GM23338 (cell line): ENCODE measurements around the gene CHN2. TPM values are rescaled to one million over a fixed set of nuclear protein-coding genes. Genes with fewer than 3 reads are reported as not detected.

Experiments used
- ATAC-seq: fragments of 200-7000 bp; cut with Tn5 transposase; 3 replicates; pipeline ENCODE4 v1.9.1; 2020
- DNase-seq: peaks from one replicate; pipeline ENCODE4 v3.0.0-alpha.2; 2015; ENCODE audit warnings: low spot score
- H2AFZ ChIP-seq: fragments of 200-600 bp; sonication (generic); 2 replicates; pipeline ENCODE4 v1.8.0; 2016; ENCODE audit warnings: antibody characterized with exemption, mild to moderate bottlenecking, moderate library complexity
- H3F3A ChIP-seq: fragments of 200-600 bp; sonication (generic); replicated peaks from 2 replicates; pipeline ENCODE4 v1.8.0; 2017; ENCODE audit warnings: antibody characterized with exemption, mixed run types, low read depth
- H3K27ac ChIP-seq: fragments of 200-600 bp; sonication (generic); 2 replicates; pipeline ENCODE4 v1.6.1; 2016; ENCODE audit warnings: low read depth
- H3K27me3 ChIP-seq: fragments of 200-600 bp; sonication (generic); 2 replicates; pipeline ENCODE4 v1.8.0; 2016; ENCODE audit warnings: mild to moderate bottlenecking, mixed run types, moderate library complexity; ENCODE audit not compliant: insufficient read depth
- H3K36me3 ChIP-seq: fragments of 200-600 bp; sonication (generic); 2 replicates; pipeline ENCODE4 v1.8.0; 2016; ENCODE audit warnings: mild to moderate bottlenecking; ENCODE audit not compliant: insufficient read depth
- H3K4me1 ChIP-seq: fragments of 200-600 bp; sonication (generic); 2 replicates; pipeline ENCODE4 v1.8.0; 2016; ENCODE audit warnings: mild to moderate bottlenecking, moderate library complexity; ENCODE audit not compliant: insufficient read depth
- H3K4me2 ChIP-seq: fragments of 200-600 bp; sonication (generic); 2 replicates; pipeline ENCODE4 v1.7.1; 2017; ENCODE audit warnings: mixed run types
- H3K4me3 ChIP-seq: fragments of 200-600 bp; sonication (generic); 2 replicates; pipeline ENCODE4 v1.6.1; 2016; ENCODE audit warnings: mixed run types
- H3K79me2 ChIP-seq: fragments of 200-600 bp; sonication (generic); replicated peaks from 2 replicates; pipeline ENCODE4 v1.8.0; 2017; ENCODE audit warnings: mild to moderate bottlenecking; ENCODE audit not compliant: insufficient read depth
- H3K9me2 ChIP-seq: fragments of 200-600 bp; sonication (generic); 2 replicates; pipeline ENCODE4 v1.8.0; 2017; ENCODE audit not compliant: insufficient read depth
- H4K20me1 ChIP-seq: fragments of 200-600 bp; sonication (generic); replicated peaks from 2 replicates; pipeline ENCODE4 v1.8.0; 2017; ENCODE audit warnings: mild to moderate bottlenecking; ENCODE audit not compliant: insufficient read depth
- H3K27ac Mint-ChIP-seq: 2 replicates; pipeline ENCODE4 v1.8.0; 2020; ENCODE audit warnings: inconsistent platforms, mild to moderate bottlenecking, moderate library complexity, mixed read lengths
- H3K27me3 Mint-ChIP-seq: 3 replicates; pipeline ENCODE4 v1.8.0; 2022; ENCODE audit warnings: low read depth, mild to moderate bottlenecking, moderate library complexity, mixed read lengths, inconsistent platforms; ENCODE audit not compliant: insufficient read depth, poor library complexity
- H3K36me3 Mint-ChIP-seq: 3 replicates; pipeline ENCODE4 v1.8.0; 2021; ENCODE audit warnings: low read depth, mild to moderate bottlenecking, inconsistent platforms, moderate library complexity, mixed read lengths
- H3K4me1 Mint-ChIP-seq: 3 replicates; pipeline ENCODE4 v1.8.0; 2020; ENCODE audit warnings: mild to moderate bottlenecking, inconsistent platforms, mixed read lengths
- H3K4me3 Mint-ChIP-seq: 3 replicates; pipeline ENCODE4 v1.8.0; 2021; ENCODE audit warnings: moderate library complexity, mild to moderate bottlenecking, inconsistent platforms, mixed read lengths
- H3K9me3 Mint-ChIP-seq: 3 replicates; pipeline ENCODE4 v1.8.0; 2020; ENCODE audit warnings: moderate library complexity, mild to moderate bottlenecking, inconsistent platforms, mixed read lengths
- CREB1 ChIP-seq: fragments of 250-450 bp; sonication (Bioruptor Pico); IDR thresholded peaks from 2 replicates; pipeline ENCODE4 v1.5.0; 2020; ENCODE audit warnings: low read depth, mild to moderate bottlenecking, moderate library complexity
- EZH2 ChIP-seq: fragments of 200-600 bp; sonication (generic); IDR thresholded peaks from one replicate; pipeline ENCODE4 v1.8.0; 2017; ENCODE audit warnings: antibody characterized with exemption, mild to moderate bottlenecking, low read depth; ENCODE audit not compliant: unreplicated experiment
- EZH2phosphoT487 ChIP-seq: fragments of 200-600 bp; sonication (generic); IDR thresholded peaks from one replicate; pipeline ENCODE4 v1.8.1; 2018; ENCODE audit warnings: antibody characterized with exemption; ENCODE audit not compliant: unreplicated experiment
- JUNB ChIP-seq: IDR thresholded peaks from one replicate; pipeline ENCODE4 v1.6.1; 2016; ENCODE audit warnings: antibody characterized with exemption; ENCODE audit not compliant: unreplicated experiment
- NANOG ChIP-seq: IDR thresholded peaks from 2 replicates; pipeline ENCODE4 v1.6.1; 2016; ENCODE audit warnings: antibody characterized with exemption, borderline replicate concordance
- POLR2AphosphoS5 ChIP-seq: IDR thresholded peaks from 2 replicates; pipeline ENCODE4 v1.6.1; 2016; ENCODE audit warnings: antibody characterized with exemption, low read depth
- STAT1 ChIP-seq: IDR thresholded peaks from one replicate; pipeline ENCODE4 v1.6.1; 2016; ENCODE audit warnings: antibody characterized with exemption; ENCODE audit not compliant: unreplicated experiment
- ZNF114 ChIP-seq: fragments of 250-450 bp; sonication (Bioruptor Pico); IDR thresholded peaks from 2 replicates; pipeline ENCODE4 v1.5.0; 2020; ENCODE audit warnings: mild to moderate bottlenecking, moderate library complexity
- ZNF331 ChIP-seq: fragments of 250-450 bp; sonication (Bioruptor Pico); IDR thresholded peaks from 2 replicates; pipeline ENCODE4 v1.5.0; 2020; ENCODE audit warnings: low read depth, mild to moderate bottlenecking, moderate library complexity
- polyA plus RNA-seq: library from polyadenylated mRNA; unstranded; fragments of >200 nt; fragmentation: Nextera tagmentation; extraction: Ambion mirVana; gene quantifications from 2 replicates; pipeline ENCODE4 v1.2.1, GENCODE V29; 2016
- total RNA-seq: library from RNA; depleted of rRNA; stranded (reverse); fragments of >200 nt; shearing (Covaris generic); gene quantifications from 2 replicates; pipeline ENCODE4 v1.2.3, GENCODE V29; 2014
- TF ChIP-seq, protein P1 (sequence below): fragments of 250-450 bp; sonication (Bioruptor Pico); IDR thresholded peaks from 2 replicates; pipeline ENCODE4 v1.5.0; 2020; ENCODE audit warnings: mild to moderate bottlenecking, moderate library complexity
- TF ChIP-seq, protein P2 (sequence below), 2 experiments: fragments of 200-600 bp in 1 of 2; sonication (generic) in 1 of 2; conservative IDR thresholded peaks; 2 replicates each; pipeline versions ENCODE4 v1.5.1 to v1.6.1; 2016 to 2017; ENCODE audit warnings: antibody characterized with exemption in 2 of 2, low read depth in 2 of 2, mild to moderate bottlenecking in 2 of 2, moderate library complexity in 1 of 2
- TF ChIP-seq, protein P3 (sequence below): IDR thresholded peaks from one replicate; pipeline ENCODE4 v1.6.1; 2018; ENCODE audit warnings: antibody characterized with exemption; ENCODE audit not compliant: unreplicated experiment
- TF ChIP-seq, protein P4 (sequence below): IDR thresholded peaks from 2 replicates; pipeline ENCODE4 v1.6.1; 2016; ENCODE audit warnings: antibody characterized with exemption

The CHN2 gene
- total and polyA plus RNA-seq, 2 experiments from 2014 or later = 6.1 to 7.5 TPM

DNA sequence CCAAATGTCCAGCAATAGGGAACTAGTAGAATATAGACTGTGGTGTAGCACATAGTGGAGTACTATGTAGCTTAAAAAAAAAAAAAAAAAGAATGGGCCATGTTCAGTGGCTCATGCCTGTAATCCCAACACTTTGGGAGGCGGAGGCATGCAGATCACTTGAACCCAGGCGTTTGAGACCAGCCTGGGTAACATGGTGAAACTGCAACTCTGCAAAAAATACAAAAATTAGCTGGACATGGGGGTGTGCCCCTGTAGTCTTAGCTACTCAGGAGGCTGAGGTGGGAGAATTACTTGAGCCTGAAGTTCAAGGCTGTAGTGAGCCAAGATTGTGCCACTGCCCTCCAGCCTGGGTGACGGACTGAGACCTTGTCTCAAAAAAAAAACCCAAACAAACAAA, 64.4 kb downstream of the CHN2 start:
- H3K27ac Mint-ChIP-seq = no peak overlapping the region
- H3K27me3 Mint-ChIP-seq = peaks cover 2% of the 10 kb centered on the region
- Histone ChIP-seq H2AFZ (no peak overlapping the region), H3K4me1 (no peaks in the 10 kb centered on the region), H3K36me3 (no peaks in the 10 kb centered on the region; the same call in 1 of the 2 replicates), H3F3A (no peaks in the 10 kb centered on the region), H4K20me1 (no peaks in the 10 kb centered on the region; the same call in 1 of the 2 replicates), H3K4me3 (no peak overlapping the region), H3K27ac (no peak overlapping the region), H3K9me2 (no peaks in the 10 kb centered on the region), H3K79me2 (no peaks in the 10 kb centered on the region), H3K4me2 (no peak overlapping the region), H3K27me3 (no peaks in the 10 kb centered on the region)
- peaks cover 12% of the 10 kb centered on the region; the same call in 2 of the 3 replicates for H3K36me3 Mint-ChIP-seq
- TF ChIP-seq, protein P1, sequence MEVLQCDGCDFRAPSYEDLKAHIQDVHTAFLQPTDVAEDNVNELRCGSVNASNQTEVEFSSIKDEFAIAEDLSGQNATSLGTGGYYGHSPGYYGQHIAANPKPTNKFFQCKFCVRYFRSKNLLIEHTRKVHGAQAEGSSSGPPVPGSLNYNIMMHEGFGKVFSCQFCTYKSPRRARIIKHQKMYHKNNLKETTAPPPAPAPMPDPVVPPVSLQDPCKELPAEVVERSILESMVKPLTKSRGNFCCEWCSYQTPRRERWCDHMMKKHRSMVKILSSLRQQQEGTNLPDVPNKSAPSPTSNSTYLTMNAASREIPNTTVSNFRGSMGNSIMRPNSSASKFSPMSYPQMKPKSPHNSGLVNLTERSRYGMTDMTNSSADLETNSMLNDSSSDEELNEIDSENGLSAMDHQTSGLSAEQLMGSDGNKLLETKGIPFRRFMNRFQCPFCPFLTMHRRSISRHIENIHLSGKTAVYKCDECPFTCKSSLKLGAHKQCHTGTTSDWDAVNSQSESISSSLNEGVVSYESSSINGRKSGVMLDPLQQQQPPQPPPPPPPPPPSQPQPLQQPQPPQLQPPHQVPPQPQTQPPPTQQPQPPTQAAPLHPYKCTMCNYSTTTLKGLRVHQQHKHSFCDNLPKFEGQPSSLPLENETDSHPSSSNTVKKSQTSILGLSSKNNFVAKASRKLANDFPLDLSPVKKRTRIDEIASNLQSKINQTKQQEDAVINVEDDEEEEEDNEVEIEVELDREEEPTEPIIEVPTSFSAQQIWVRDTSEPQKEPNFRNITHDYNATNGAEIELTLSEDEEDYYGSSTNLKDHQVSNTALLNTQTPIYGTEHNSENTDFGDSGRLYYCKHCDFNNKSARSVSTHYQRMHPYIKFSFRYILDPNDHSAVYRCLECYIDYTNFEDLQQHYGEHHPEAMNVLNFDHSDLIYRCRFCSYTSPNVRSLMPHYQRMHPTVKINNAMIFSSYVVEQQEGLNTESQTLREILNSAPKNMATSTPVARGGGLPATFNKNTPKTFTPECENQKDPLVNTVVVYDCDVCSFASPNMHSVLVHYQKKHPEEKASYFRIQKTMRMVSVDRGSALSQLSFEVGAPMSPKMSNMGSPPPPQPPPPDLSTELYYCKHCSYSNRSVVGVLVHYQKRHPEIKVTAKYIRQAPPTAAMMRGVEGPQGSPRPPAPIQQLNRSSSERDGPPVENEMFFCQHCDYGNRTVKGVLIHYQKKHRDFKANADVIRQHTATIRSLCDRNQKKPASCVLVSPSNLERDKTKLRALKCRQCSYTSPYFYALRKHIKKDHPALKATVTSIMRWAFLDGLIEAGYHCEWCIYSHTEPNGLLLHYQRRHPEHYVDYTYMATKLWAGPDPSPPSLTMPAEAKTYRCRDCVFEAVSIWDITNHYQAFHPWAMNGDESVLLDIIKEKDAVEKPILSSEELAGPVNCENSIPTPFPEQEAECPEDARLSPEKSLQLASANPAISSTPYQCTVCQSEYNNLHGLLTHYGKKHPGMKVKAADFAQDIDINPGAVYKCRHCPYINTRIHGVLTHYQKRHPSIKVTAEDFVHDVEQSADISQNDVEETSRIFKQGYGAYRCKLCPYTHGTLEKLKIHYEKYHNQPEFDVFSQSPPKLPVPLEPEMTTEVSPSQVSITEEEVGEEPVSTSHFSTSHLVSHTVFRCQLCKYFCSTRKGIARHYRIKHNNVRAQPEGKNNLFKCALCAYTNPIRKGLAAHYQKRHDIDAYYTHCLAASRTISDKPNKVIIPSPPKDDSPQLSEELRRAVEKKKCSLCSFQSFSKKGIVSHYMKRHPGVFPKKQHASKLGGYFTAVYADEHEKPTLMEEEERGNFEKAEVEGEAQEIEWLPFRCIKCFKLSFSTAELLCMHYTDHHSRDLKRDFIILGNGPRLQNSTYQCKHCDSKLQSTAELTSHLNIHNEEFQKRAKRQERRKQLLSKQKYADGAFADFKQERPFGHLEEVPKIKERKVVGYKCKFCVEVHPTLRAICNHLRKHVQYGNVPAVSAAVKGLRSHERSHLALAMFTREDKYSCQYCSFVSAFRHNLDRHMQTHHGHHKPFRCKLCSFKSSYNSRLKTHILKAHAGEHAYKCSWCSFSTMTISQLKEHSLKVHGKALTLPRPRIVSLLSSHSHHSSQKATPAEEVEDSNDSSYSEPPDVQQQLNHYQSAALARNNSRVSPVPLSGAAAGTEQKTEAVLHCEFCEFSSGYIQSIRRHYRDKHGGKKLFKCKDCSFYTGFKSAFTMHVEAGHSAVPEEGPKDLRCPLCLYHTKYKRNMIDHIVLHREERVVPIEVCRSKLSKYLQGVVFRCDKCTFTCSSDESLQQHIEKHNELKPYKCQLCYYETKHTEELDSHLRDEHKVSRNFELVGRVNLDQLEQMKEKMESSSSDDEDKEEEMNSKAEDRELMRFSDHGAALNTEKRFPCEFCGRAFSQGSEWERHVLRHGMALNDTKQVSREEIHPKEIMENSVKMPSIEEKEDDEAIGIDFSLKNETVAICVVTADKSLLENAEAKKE (CRISPR knock-in tag) = no peak
- TF ChIP-seq CREB1 (CRISPR knock-in tag) (no peak), STAT1 (no peak), ZNF114 (no peak), EZH2 (no peak), NANOG (no peak), POLR2AphosphoS5 (no peak), EZH2phosphoT487 (no peak), ZNF331 (no peak), JUNB (no peak)
- TF ChIP-seq, protein P2, sequence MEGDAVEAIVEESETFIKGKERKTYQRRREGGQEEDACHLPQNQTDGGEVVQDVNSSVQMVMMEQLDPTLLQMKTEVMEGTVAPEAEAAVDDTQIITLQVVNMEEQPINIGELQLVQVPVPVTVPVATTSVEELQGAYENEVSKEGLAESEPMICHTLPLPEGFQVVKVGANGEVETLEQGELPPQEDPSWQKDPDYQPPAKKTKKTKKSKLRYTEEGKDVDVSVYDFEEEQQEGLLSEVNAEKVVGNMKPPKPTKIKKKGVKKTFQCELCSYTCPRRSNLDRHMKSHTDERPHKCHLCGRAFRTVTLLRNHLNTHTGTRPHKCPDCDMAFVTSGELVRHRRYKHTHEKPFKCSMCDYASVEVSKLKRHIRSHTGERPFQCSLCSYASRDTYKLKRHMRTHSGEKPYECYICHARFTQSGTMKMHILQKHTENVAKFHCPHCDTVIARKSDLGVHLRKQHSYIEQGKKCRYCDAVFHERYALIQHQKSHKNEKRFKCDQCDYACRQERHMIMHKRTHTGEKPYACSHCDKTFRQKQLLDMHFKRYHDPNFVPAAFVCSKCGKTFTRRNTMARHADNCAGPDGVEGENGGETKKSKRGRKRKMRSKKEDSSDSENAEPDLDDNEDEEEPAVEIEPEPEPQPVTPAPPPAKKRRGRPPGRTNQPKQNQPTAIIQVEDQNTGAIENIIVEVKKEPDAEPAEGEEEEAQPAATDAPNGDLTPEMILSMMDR (conservative IDR thresholded peaks at IDR 0.05; ENCODE audit: low read depth in 2 of 2) = no peak
- TF ChIP-seq, protein P3, sequence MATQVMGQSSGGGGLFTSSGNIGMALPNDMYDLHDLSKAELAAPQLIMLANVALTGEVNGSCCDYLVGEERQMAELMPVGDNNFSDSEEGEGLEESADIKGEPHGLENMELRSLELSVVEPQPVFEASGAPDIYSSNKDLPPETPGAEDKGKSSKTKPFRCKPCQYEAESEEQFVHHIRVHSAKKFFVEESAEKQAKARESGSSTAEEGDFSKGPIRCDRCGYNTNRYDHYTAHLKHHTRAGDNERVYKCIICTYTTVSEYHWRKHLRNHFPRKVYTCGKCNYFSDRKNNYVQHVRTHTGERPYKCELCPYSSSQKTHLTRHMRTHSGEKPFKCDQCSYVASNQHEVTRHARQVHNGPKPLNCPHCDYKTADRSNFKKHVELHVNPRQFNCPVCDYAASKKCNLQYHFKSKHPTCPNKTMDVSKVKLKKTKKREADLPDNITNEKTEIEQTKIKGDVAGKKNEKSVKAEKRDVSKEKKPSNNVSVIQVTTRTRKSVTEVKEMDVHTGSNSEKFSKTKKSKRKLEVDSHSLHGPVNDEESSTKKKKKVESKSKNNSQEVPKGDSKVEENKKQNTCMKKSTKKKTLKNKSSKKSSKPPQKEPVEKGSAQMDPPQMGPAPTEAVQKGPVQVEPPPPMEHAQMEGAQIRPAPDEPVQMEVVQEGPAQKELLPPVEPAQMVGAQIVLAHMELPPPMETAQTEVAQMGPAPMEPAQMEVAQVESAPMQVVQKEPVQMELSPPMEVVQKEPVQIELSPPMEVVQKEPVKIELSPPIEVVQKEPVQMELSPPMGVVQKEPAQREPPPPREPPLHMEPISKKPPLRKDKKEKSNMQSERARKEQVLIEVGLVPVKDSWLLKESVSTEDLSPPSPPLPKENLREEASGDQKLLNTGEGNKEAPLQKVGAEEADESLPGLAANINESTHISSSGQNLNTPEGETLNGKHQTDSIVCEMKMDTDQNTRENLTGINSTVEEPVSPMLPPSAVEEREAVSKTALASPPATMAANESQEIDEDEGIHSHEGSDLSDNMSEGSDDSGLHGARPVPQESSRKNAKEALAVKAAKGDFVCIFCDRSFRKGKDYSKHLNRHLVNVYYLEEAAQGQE = no peak
- TF ChIP-seq, protein P4, sequence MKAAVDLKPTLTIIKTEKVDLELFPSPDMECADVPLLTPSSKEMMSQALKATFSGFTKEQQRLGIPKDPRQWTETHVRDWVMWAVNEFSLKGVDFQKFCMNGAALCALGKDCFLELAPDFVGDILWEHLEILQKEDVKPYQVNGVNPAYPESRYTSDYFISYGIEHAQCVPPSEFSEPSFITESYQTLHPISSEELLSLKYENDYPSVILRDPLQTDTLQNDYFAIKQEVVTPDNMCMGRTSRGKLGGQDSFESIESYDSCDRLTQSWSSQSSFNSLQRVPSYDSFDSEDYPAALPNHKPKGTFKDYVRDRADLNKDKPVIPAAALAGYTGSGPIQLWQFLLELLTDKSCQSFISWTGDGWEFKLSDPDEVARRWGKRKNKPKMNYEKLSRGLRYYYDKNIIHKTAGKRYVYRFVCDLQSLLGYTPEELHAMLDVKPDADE = no peak
- H3K4me1 Mint-ChIP-seq = peaks cover 5% of the 10 kb centered on the region
- DNase-seq (no peak), ATAC-seq (no peak)
- H3K9me3 Mint-ChIP-seq = peaks cover 16% of the 10 kb centered on the region; the same call in 2 of the 3 replicates
- H3K4me3 Mint-ChIP-seq = no peak overlapping the region
